Fibroblast of skin of scalp (primary cell): ENCODE data around the gene HOXC6. TPM values are rescaled to one million over a fixed set of nuclear protein-coding genes. Genes with fewer than 3 reads are reported as not detected.

Experiments used
- DNase-seq: peaks from one replicate; pipeline ENCODE4 v3.0.0-alpha.2; 2013
- polyA plus RNA-seq, 2 experiments: library from polyadenylated mRNA; unstranded; fragments of 120-200 nt; gene quantifications; one replicate each; pipeline ENCODE4 v1.2.1, GENCODE V29; 2013; ENCODE audit not compliant: insufficient read length in 2 of 2

Gene HOXC6
- polyA plus RNA-seq (2013, experiment 1 of 2; ENCODE audit: insufficient read length), result 0.99 TPM
- polyA plus RNA-seq (2013, experiment 2 of 2; ENCODE audit: insufficient read length), result 1.4 TPM

DNA sequence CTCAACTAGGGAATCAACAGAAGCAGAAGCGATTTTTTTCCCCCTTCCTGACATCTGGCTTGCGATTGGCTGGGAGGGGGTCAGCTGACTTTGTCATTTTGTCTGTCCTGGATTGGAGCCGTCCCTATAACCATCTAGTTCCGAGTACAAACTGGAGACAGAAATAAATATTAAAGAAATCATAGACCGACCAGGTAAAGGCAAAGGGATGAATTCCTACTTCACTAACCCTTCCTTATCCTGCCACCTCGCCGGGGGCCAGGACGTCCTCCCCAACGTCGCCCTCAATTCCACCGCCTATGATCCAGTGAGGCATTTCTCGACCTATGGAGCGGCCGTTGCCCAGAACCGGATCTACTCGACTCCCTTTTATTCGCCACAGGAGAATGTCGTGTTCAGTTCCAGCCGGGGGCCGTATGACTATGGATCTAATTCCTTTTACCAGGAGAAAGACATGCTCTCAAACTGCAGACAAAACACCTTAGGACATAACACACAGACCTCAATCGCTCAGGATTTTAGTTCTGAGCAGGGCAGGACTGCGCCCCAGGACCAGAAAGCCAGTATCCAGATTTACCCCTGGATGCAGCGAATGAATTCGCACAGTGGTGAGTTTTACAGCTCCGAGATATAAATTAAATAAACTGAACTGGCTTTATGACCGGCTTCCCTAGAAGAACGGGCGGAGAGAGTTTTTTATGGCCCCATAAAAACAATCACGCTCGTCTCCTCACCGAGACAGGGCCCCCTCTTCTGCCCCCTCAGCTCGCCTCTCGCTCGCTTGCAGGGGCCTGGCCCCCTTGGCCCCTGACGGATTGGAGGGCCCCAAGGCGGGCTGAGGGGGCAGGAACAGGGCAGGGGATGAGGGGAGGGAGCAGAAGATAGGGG is at the start of gene HOXC6:
HOXC6 (plus strand) TSS at position 127 of the 888 bp plus-strand sequence; CDS start at position 209, 82 bp downstream.
- DNase-seq, result no peak

DNA sequence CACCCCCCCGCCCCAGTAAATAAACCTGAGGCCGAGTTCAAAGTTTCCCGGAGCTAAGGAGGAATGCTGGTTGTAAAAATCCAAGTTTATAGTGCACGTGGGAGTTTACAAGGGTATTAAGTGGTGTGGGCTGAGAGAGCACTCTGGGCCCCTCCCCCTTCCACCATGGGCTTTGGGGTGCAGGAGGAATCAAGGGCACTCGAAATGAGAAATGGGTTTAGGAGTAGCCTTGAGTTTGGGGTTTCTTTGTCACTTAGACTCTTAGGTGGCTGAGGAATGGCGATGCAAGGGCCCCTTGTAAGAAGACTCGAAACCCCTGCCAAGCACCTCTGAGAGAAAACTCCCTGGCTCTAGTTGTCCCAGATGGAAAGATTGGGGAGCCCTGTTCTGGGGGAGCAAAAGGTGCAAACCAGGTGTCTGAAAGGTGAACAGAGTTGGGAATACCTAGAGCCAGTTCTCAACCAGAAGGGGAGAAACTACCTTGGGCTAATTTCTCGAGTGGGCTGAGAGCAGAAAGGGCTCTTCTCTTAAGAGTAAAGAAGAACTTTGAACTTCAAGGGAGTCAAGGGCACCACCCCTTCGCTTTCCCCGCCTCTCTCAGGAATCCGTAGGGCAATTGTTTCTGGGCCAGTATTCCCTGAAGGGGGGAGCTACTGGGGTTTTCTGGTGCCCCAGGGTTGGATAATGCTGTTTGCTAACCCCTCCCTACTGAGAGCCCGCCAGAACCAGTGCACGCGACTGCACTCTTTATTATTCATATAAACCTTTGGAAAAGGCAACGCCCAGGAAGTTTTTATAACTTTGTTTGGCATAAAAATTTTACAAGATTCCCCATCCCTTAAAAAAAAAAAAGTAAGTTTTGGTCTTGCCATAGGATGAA is 49.5 kb upstream of the HOXC6 start:
- DNase-seq, result no peak

DNA sequence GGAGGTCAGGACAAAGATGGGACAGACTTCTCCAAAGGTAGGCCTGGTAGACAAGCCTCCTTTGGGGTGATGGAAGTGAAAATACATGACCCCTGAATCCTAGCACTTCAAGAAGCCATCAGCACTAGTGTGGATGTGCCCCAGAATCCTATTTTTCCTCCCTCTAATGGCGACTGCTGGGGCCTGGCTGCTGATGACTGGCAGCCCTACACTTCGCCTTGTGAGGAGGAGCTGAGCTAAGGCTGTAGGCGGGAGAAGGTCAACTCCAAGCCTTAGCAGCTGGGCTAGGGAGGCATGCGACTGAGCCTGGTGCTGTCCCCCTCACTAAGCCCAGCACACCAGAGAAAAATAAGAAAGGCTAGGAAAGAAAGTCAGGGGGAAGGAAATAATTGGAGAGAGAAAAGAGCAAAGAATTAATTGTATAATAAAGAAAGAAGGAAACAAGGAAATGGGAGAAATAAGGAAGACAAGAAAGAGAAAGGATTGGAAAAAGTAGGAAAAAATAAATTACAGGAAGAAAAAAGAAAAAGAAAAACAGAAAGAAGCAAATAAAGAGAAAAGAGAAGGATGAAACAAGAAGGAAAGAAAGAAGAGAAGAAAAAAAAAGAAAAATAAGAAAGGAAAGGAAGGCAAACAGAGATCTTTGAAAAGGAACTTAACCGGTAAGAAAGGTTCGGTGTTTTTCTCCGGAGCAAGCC is 48.0 kb upstream of the HOXC6 start:
- DNase-seq, result no peak

DNA sequence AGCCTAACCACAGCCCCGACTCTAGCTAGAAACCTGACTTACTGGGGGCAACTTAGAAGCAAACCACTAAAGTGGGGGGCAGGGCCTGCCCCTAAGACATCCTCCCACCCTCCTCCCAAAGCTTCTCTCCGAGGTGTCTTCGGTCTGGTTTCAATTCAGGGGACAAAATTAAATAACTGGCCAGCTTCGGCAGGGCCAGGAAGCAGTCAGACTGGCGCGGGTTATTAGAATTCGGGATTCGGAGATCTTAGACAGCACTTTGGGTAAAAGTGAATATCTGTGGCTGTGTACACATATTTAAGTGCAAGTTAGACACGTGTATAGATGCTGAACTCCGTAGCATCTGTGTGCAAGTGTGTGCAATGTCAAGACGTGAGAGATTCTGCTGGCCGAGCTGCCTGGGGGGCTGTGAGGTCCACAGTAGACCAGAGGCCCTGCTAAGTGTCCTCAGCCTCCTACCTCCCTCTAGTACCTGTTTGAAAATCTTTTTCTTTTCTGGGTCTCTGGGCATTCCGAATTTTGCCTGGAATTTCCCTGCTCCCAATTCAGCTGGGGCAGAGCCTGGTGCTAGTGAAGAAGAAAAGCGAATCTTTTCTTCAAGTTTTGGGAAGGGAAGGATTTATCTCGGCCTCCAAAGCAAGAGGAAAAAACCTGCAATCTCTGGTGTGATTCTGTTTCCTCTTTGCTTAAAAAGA is 47.3 kb upstream of the HOXC6 start:
- DNase-seq, result no peak

DNA sequence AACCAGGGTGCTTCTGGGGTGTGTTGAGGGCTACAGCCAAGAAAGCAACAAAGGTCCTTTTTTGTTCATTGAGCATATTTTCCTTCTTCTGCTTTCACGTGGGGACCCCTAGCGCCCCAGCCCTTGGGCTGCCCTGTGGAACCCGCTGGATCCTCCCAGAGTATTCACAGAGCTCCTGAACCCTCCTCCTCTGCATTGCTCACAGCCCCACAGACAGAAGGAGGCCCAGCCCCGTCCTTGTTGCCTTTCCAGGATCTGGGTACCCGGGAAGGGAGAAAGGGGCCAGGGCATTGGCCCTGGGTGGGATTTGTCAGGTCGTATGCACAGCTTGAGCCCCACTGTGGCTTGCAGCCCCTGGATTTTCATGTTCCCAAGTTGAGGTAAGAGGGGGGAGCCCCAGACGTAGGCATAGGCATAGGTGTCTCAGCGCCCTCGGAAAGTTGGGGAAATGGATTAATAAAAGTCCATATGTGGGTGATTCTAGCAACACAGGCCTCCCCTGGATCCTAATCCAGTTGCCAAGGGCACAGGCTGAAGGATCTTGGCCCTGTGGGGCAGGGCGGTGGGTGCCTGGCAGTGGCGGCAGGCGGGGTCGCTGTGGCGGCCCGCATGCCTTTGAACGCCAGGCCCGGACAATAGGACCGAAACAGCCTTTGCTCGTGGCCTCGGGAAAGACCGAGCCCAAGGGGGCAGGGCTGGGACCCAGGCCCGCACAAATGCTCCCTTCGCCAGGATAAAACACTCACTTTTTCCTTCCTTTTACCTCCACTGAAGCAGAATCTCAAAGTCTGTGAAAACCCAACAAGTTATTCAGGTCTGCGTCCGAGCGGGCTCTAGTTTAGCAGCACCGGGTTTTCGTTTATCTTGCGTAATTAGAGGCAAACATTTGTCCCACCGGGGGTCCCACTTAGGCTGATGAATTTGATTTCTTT is 46.3 kb upstream of the HOXC6 start:
- DNase-seq, result no peak

DNA sequence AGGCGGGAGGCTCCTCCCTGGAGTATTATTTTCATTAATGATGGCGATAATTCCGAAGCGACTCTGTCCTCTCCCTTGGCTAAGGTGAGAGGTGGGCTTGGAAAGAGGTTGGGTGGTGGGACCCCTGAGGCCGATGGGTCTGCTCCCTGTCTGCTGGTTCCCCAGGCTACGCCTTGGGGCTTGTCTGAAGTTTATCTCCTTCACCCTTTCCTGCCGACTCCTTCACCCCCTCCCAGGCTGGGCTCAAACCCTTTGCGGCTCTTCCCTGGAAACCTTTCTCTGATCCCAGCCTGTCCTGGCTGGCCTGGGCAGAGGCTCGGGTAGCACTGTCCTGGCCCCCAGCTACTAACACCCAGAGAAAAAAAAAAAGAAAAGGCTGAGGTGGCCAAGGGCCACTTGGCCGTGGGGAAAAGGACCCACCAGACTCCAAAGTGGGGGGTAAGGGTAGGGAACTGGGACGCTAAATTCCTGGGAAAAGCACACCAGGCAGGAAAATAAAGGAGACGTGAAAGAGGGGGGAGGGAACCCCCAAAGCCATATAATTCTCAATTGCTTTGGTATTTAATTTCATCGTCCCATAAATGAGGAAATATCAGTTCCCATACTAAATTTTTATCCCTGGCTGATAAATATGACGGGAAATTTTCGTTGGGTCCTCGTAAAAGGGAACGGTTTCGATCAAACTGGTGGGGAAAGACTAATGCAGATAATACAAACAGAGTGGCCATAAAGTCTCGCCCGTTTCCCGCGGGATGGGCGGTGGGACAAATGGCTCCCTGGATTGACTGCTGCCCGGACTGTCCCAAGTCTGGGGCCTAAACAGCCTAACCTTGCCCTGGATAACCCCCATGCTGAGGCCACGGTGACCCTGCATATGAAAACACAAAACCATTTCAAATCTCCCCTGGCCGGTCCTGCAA is 45.3 kb upstream of the HOXC6 start:
- no peak for DNase-seq

DNA sequence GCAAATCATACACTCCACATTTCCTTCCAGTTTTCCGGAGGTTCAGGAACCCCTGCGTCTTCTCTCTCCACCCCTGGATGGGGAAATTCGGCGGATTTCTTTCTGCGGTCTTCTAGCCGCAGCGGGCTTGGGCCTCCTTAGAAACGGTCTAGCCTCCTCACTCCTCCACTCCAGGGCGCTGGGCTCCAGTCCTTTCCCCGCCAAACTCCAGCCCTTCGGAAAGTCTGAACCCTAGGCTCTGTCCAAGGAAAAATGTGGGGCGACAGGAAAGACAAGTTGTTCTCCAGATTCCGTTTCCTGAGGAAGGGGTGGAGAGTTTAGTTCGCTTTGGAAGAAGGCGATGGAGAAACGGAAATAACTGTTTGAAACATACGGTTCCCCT is 44.7 kb upstream of the HOXC6 start:
- no peak for DNase-seq

DNA sequence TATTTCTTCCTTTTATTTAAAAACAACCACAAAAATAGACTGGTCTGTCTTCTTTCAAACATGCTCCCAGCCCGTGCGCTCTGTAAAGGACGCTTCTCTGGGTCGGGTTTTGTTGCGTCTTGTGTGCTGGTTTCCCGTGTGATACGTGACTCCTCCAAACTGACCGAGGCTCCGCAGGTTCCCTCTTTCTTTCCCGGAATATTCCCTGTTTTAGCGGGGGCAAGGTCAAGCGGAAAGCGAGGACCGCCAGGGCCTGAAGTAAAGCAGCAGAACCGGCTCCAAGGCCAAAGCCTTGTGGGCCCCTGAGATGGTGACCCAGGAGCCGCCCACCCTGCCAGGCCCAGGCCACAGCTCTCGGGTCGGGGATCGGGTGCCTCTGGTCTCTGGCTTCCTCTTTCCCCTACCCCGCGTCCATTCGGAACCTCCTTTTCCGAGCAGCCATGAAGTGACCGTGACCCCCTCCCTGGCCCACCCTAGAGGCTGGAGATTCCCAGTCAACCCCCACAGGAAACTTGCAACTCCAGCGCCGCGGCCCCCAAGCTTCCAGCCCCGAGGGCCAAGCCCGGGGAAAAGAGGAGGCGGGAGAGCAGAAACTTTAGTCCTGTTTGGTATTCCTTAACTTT is 44.2 kb upstream of the HOXC6 start:
- DNase-seq, result no peak

DNA sequence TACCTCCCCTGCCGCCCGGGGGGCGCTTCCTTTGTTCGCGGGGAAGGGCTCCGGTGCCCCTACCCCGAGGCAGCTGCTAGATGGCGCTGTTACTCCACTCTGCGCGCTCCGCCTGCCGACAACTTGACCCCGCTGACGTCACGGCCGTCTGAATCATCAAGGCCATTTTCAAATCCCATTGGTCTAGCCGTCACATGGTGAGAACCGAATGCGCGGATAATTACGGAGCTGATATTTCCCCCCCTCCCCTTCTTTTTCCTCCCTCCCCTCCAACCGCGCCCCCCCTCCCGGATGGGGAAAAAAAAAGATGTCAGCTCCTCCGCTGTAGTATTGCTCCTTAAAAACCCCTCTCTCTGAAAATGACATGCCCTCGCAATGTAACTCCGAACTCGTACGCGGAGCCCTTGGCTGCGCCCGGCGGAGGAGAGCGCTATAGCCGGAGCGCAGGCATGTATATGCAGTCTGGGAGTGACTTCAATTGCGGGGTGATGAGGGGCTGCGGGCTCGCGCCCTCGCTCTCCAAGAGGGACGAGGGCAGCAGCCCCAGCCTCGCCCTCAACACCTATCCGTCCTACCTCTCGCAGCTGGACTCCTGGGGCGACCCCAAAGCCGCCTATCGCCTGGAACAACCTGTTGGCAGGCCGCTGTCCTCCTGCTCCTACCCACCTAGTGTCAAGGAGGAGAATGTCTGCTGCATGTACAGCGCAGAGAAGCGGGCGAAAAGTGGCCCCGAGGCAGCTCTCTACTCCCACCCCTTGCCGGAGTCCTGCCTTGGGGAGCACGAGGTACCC is 43.1 kb upstream of the HOXC6 start, which contains the start of gene HOXC10:
HOXC10 (plus strand) TSS at position 246 of the 791 bp plus-strand sequence; CDS start at position 360, 114 bp downstream.
- DNase-seq, result peak; percentile 78

DNA sequence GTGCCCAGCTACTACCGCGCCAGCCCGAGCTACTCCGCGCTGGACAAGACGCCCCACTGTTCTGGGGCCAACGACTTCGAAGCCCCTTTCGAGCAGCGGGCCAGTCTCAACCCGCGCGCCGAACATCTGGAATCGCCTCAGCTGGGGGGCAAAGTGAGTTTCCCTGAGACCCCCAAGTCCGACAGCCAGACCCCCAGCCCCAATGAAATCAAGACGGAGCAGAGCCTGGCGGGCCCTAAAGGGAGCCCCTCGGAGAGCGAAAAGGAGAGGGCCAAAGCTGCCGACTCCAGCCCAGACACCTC is 42.6 kb upstream of the HOXC6 start:
- no peak for DNase-seq

DNA sequence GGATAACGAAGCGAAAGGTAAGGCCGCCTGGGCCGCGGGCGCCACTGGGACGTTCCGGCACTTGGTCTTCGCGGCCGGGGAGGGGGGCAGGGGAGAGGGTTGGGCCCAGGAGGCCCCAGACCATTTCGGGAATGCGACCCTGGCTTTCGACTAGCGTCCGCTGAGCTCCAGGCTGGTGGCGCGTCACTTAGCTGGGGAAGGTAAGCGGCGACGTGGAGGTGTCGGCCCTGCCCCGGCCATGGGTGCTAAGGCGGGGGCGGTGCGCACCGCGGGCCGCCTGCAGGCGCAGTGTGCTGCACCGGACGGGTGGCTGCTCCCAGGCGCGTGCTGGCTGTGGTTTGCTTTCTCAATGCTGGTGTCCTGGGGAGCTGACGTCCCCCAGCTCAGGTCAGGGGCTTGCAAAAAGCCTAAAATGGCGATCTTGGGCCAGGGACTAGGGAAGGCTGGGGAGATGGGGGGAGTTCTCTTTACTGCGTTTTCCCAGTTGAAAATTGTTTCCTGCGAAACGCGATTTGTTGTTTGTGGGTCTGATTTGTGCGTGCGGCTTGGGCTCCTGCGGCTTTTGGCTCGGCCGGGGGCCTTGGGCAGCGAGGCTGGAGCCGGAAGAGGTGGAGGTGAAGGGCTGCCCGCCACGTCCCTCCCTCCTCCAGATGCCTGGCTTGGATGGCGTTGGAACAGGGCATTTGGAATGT is 42.1 kb upstream of the HOXC6 start:
- DNase-seq, result no peak

DNA sequence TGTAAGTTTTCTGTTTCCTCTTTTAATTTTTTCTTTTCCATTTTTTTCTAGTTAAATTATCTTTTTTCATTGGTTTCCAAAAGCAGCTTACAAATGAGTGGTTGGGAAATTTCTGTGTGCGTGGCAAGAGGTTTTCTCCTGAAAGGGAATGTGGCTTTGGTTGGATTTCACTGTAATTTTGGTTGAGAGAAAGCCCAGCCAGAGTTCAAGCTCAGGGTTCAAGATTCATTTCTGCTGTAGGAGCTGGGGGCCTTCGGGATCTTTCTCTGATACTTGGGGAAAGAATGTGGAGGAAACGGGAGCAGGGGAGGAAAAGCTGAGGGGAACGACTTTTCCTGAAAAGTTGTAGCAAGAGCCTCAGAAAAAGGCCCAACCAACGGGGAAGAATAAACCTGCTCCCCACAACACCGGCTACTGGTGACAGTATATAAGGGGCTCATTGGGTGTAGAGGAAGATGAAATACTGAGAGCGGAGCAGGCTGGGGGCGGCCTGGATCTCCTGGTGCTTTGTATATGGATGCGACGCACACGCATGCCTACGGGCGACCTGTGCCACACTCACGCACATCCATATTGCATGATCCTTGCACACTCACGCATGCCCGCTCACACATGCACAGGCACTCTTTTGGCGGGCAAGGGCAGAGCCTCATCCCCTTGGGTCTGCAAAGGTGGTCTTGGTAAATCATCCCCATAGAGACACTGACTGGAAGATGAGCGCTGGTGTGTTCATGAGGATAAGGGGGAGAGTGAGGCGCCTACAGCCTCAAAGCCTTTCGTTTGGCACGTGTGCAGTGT is 41.4 kb upstream of the HOXC6 start:
- DNase-seq, result no peak

DNA sequence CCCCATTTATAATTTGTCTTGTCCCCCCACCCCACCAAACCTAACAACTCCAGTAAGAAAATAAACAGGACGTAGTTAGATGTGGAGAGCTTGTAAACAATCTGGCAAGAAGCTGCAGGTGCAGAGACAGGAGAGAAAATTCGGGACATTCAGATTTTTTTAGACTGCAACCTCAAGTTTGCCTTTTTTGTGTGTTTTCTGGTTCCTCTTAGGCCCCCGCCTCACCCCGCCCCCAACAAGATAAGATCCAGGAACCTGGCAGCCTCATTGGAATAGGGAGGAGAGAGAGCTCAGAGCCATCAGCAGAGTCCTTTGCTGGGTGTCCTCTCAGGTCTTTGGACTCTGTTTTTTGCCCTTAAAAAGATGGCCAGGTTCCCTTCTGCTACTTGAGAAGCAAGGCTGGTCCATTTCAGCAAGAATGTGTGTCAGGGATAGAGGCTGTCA is 40.4 kb upstream of the HOXC6 start:
- no peak for DNase-seq

DNA sequence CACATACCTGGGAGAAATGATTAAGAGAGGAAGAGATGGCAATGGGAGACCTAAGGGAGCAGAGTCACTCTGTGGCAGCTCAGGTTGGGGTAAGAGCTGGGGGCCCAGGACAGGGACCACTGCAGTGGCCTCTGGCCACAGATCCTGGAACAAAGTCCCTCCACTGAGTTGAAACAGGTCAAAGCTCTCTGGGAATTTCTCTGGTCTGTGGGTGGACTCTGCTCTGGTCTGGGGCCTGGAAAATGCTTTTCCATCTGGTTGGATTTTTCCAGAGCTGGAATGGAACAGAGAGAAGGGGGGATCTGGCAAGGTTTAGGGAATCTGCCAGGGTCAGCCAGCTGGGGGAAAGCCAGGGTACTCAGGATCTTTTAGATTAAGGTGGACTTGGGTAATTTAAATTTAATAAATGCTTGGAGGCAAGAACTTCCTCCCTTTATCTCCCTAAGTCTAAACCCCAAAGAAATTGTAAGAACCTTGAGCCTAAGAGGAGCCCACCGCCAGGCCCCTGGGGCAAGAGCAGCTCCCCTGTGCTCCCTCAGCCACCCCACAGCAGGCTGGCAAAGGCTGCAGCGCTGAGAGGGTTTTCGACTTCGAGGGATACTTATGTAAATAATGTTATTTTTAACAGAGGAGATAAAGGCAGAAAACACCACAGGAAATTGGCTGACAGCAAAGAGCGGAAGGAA is 39.6 kb upstream of the HOXC6 start:
- DNase-seq, result no peak

DNA sequence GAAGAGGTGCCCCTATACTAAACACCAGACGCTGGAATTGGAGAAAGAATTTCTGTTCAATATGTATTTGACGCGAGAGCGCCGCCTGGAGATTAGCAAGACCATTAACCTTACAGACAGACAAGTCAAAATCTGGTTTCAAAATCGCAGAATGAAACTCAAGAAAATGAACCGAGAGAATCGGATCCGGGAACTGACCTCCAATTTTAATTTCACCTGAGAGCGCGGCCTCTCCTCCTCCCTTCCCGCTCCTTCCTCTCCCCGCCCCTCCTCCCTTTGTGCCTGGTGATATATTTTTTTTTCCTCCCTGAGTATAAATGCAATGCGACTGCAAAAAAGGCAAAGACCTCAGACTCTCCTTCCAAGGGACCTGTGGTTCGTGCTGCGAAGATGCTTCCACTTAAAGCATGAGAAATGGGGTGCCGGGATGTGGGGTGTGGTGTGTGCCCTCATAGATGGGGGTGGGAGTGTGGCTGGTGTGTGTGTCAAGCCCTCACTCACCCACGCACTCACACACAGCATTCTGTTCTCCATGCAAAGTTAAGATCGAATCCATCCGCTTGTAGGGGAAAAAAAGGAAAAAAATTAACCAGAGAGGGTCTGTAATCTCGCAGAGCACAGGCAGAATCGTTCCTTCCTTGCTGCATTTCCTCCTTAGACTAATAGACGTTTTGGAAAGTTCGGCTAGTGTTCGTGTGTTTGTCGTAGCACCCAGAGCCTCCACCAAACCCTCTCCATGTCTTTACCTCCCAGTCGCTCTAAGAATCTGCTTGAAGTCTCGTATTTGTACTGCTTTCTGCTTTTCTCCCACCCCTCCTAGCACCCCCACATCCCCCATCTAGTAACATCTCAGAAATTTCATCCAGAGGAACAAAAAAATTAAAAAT is 38.8 kb upstream of the HOXC6 start:
- peak; percentile 44 for DNase-seq
